Neural cell (in vitro differentiated cells): ENCODE results near the gene DUT. TPM values are rescaled to one million over a fixed set of nuclear protein-coding genes. Genes with fewer than 3 reads are reported as not detected.

Experiments used
- H2AFZ ChIP-seq: fragments of 200-600, 300-800 bp; sonication (generic), shearing (Covaris generic); 2 replicates; pipeline ENCODE4 v1.6.0; 2014; ENCODE audit warnings: low read depth, mild to moderate bottlenecking, antibody characterized with exemption, low read length, moderate library complexity
- H3F3A ChIP-seq: fragments of 200-600 bp; shearing (Covaris generic); 2 replicates; pipeline ENCODE4 v1.6.1; 2016; ENCODE audit warnings: mild to moderate bottlenecking, moderate library complexity, mixed read lengths, antibody characterized with exemption, low read length; ENCODE audit not compliant: insufficient read depth, poor library complexity, severe bottlenecking
- H3K27ac ChIP-seq: fragments of 200-600, 300-800 bp; sonication (generic), shearing (Covaris generic); 2 replicates; pipeline ENCODE4 v1.5.1; 2014; ENCODE audit warnings: mild to moderate bottlenecking, low read length, moderate library complexity
- H3K27me3 ChIP-seq: fragments of 300-800, 200-600 bp; sonication (generic), shearing (Covaris generic); 2 replicates; pipeline ENCODE4 v1.6.0; 2014; ENCODE audit warnings: mild to moderate bottlenecking, low read depth, low read length, moderate library complexity; ENCODE audit not compliant: insufficient read depth
- H3K36me3 ChIP-seq: fragments of 300-800, 200-600 bp; sonication (generic), shearing (Covaris generic); 2 replicates; pipeline ENCODE4 v1.5.1; 2014; ENCODE audit warnings: mild to moderate bottlenecking, antibody characterized with exemption, low read length, moderate library complexity; ENCODE audit not compliant: insufficient read depth
- H3K4me2 ChIP-seq: fragments of 300-800, 200-600 bp; sonication (generic), shearing (Covaris generic); 2 replicates; pipeline ENCODE4 v1.6.0; 2014; ENCODE audit warnings: mild to moderate bottlenecking, low read length
- H3K4me3 ChIP-seq: fragments of 300-800, 200-600 bp; sonication (generic), shearing (Covaris generic); 2 replicates; pipeline ENCODE4 v1.5.1; 2014; ENCODE audit warnings: mild to moderate bottlenecking, low read length, moderate library complexity
- H3K79me2 ChIP-seq: fragments of 200-600 bp; shearing (Covaris generic); replicated peaks from 2 replicates; pipeline ENCODE4 v1.6.0; 2014; ENCODE audit warnings: mild to moderate bottlenecking, low read length, moderate library complexity; ENCODE audit not compliant: insufficient read depth
- H3K9ac ChIP-seq: fragments of 300-800, 200-600 bp; sonication (generic), shearing (Covaris generic); 2 replicates; pipeline ENCODE4 v1.6.1; 2016; ENCODE audit warnings: mild to moderate bottlenecking, low read length, mixed read lengths
- H3K9me2 ChIP-seq: fragments of 200-600 bp; shearing (Covaris generic); 2 replicates; pipeline ENCODE4 v1.6.1; 2016; ENCODE audit warnings: mild to moderate bottlenecking, low read length, mixed read lengths; ENCODE audit not compliant: insufficient read depth
- H3K9me3 ChIP-seq: fragments of 200-600, 300-800 bp; sonication (generic), shearing (Covaris generic); 2 replicates; pipeline ENCODE4 v1.6.1; 2016; ENCODE audit warnings: mild to moderate bottlenecking, mixed run types, low read length, moderate library complexity, mixed read lengths
- H4K20me1 ChIP-seq: fragments of 200-600 bp; shearing (Covaris generic); 2 replicates; pipeline ENCODE4 v1.6.1; 2016; ENCODE audit warnings: mild to moderate bottlenecking, mixed run types; ENCODE audit not compliant: insufficient read depth
- CTCF ChIP-seq: fragments of 450-650 bp; IDR thresholded peaks from 2 replicates; pipeline ENCODE4 v1.5.1; 2014; ENCODE audit warnings: antibody characterized with exemption, mild to moderate bottlenecking, moderate library complexity; ENCODE audit not compliant: poor library complexity, severe bottlenecking
- EP300 ChIP-seq: fragments of 450-650 bp; conservative IDR thresholded peaks from 2 replicates; pipeline ENCODE4 v1.6.1; 2014; ENCODE audit warnings: antibody characterized with exemption, mild to moderate bottlenecking, moderate library complexity; ENCODE audit not compliant: poor library complexity, severe bottlenecking
- EZH2 ChIP-seq: fragments of 200-600, 300-800 bp; shearing (Covaris generic), sonication (generic); IDR thresholded peaks from 2 replicates; pipeline ENCODE4 v1.6.1; 2014; ENCODE audit warnings: antibody characterized with exemption, low read length, borderline replicate concordance, mild to moderate bottlenecking; ENCODE audit not compliant: insufficient read depth, poor library complexity, severe bottlenecking
- MXI1 ChIP-seq: fragments of 450-650 bp; conservative IDR thresholded peaks from 2 replicates; pipeline ENCODE4 v1.6.1; 2014; ENCODE audit warnings: antibody characterized with exemption, mild to moderate bottlenecking; ENCODE audit not compliant: poor library complexity, severe bottlenecking
- POLR2AphosphoS5 ChIP-seq: IDR thresholded peaks from 2 replicates; pipeline ENCODE4 v1.6.1; 2012
- RAD21 ChIP-seq: fragments of 450-650 bp; conservative IDR thresholded peaks from 2 replicates; pipeline ENCODE4 v1.6.1; 2014; ENCODE audit warnings: antibody characterized with exemption, mild to moderate bottlenecking, moderate library complexity
- REST ChIP-seq: IDR thresholded peaks from 2 replicates; pipeline ENCODE4 v1.6.1; 2012; ENCODE audit warnings: borderline replicate concordance
- SMC3 ChIP-seq: fragments of 450-650 bp; conservative IDR thresholded peaks from 2 replicates; pipeline ENCODE4 v1.6.1; 2014; ENCODE audit warnings: antibody characterized with exemption, mild to moderate bottlenecking, moderate library complexity; ENCODE audit not compliant: poor library complexity
- TAF1 ChIP-seq: IDR thresholded peaks from 2 replicates; pipeline ENCODE4 v1.6.1; 2012; ENCODE audit warnings: low read depth
- polyA plus RNA-seq: library from polyadenylated mRNA; depleted of rRNA; stranded (reverse); fragments of >200 nt; gene quantifications from 2 replicates; pipeline ENCODE4 v1.2.3, GENCODE V29; 2014

DUT gene
- polyA plus RNA-seq, 1 donor from 2014 or later = 263 TPM

- H4K20me1 ChIP-seq = no peaks in the 10 kb centered on the region
- no peaks in the 10 kb centered on the region for H3K27me3 ChIP-seq
- TF ChIP-seq REST = no peak
- H3K9ac ChIP-seq = no peak overlapping the region
- H3K36me3 ChIP-seq = no peaks in the 10 kb centered on the region
- no peak overlapping the region for H3K4me3 ChIP-seq
- no peak overlapping the region for H2AFZ ChIP-seq
- no peak overlapping the region for H3K4me2 ChIP-seq
- H3K9me3 ChIP-seq = no peaks in the 10 kb centered on the region
- no peaks in the 10 kb centered on the region for H3F3A ChIP-seq
- no peaks in the 10 kb centered on the region for H3K79me2 ChIP-seq
- H3K9me2 ChIP-seq = no peaks in the 10 kb centered on the region
- no peak overlapping the region for H3K27ac ChIP-seq
Observed at GRCh38 chr15:48363474-48363873, 32.2 kb downstream of the DUT start.

- TF ChIP-seq CTCF = no peak
- no peak for TF ChIP-seq MXI1
- TF ChIP-seq EP300 = no peak
- H3F3A ChIP-seq = no peaks in the 10 kb centered on the region
- H3K9me2 ChIP-seq = no peaks in the 10 kb centered on the region
- H2AFZ ChIP-seq = no peak overlapping the region
- no peak overlapping the region for H3K9ac ChIP-seq
- H3K4me2 ChIP-seq = no peak overlapping the region
- no peaks in the 10 kb centered on the region for H4K20me1 ChIP-seq
- H3K36me3 ChIP-seq = no peaks in the 10 kb centered on the region
- H3K9me3 ChIP-seq = no peaks in the 10 kb centered on the region
- no peak overlapping the region for H3K27ac ChIP-seq
- no peaks in the 10 kb centered on the region for H3K79me2 ChIP-seq
- no peak overlapping the region for H3K4me3 ChIP-seq
- no peaks in the 10 kb centered on the region for H3K27me3 ChIP-seq
Observed at GRCh38 chr15:48365575-48365974, 34.3 kb downstream of the DUT start.

GRCh38 chr15:48366584-48367312, 35.5 kb downstream of the DUT start:
- no peak overlapping the region for H3K27ac ChIP-seq
- H3K4me2 ChIP-seq = no peak overlapping the region
- TF ChIP-seq MXI1 (no peak), EP300 (no peak), TAF1 (no peak), EZH2 (no peak), REST (no peak), SMC3 (no peak), POLR2AphosphoS5 (no peak), CTCF (no peak), RAD21 (no peak)
- H3F3A ChIP-seq = no peaks in the 10 kb centered on the region
- no peak overlapping the region for H3K4me3 ChIP-seq
- H3K9me2 ChIP-seq = no peaks in the 10 kb centered on the region
- no peak overlapping the region for H3K9ac ChIP-seq
- H4K20me1 ChIP-seq = no peaks in the 10 kb centered on the region
- no peak overlapping the region for H2AFZ ChIP-seq
- no peaks in the 10 kb centered on the region for H3K36me3 ChIP-seq
- H3K27me3 ChIP-seq = no peaks in the 10 kb centered on the region
- no peaks in the 10 kb centered on the region for H3K79me2 ChIP-seq
- no peaks in the 10 kb centered on the region for H3K9me3 ChIP-seq
